SH-SY5Y (cell line): Measurements from ENCODE around the gene STEAP2.

ENCODE experiments used
- GATA2 ChIP-seq: IDR thresholded peaks from 2 replicates; pipeline ENCODE4 v1.6.1; 2011; ENCODE audit warnings: mild to moderate bottlenecking, low read depth, low read length
- GATA3 ChIP-seq: IDR thresholded peaks from 2 replicates; pipeline ENCODE4 v1.6.1; 2011; ENCODE audit warnings: low read depth, mild to moderate bottlenecking, low read length, moderate library complexity

- TF ChIP-seq GATA2, result no peak
- TF ChIP-seq GATA3, result no peak
Observed at GRCh38 chr7:90225601-90226000, 14.1 kb downstream of the STEAP2 start.
